HG03521 (cell line): ENCODE data around the gene SPDYE1.
A peak's percentile ranks its signal among the peaks of the same experiment; 100 is the strongest.
"Not testable (repeated sequence)": the region's sequence is repeated elsewhere in the genome, so short reads cannot be mapped to it uniquely, and the experiment has no call there.

ENCODE experiments used
- ATAC-seq: cut with Tn5 transposase; IDR thresholded peaks from one replicate; pipeline ENCODE4 v1.9.1; 2021; ENCODE audit warnings: mild to moderate bottlenecking, moderate library complexity; ENCODE audit not compliant: unreplicated experiment

The SPDYE1 gene

GRCh38 chr7:43990829-43991228 is 6.9 kb upstream of the SPDYE1 start:
- not testable (repeated sequence) for ATAC-seq

- ATAC-seq, result peak; percentile 75
Measured at GRCh38 chr7:43992896-43993295, 4.8 kb upstream of the SPDYE1 start.

GRCh38 chr7:43994681-43995080 is 3.0 kb upstream of the SPDYE1 start:
- not testable (repeated sequence) for ATAC-seq

- ATAC-seq, result not testable (repeated sequence)
Measured at GRCh38 chr7:44012081-44012480, 14.4 kb downstream of the SPDYE1 start.

GRCh38 chr7:44015090-44015489 is 17.4 kb downstream of the SPDYE1 start:
- not testable (repeated sequence) for ATAC-seq

GRCh38 chr7:44018857-44019807 is 21.4 kb downstream of the SPDYE1 start:
- ATAC-seq, result peak; percentile 94

- ATAC-seq, result not testable (repeated sequence)
Measured at GRCh38 chr7:44019825-44020224, 22.1 kb downstream of the SPDYE1 start.

- not testable (repeated sequence) for ATAC-seq
Measured at GRCh38 chr7:44022069-44022468, 24.4 kb downstream of the SPDYE1 start.

- not testable (repeated sequence) for ATAC-seq
Measured at GRCh38 chr7:44022796-44023467, 25.2 kb downstream of the SPDYE1 start.

- ATAC-seq, result not testable (repeated sequence)
Measured at GRCh38 chr7:44029433-44029832, 31.7 kb downstream of the SPDYE1 start.

GRCh38 chr7:44030029-44030428 is 32.3 kb downstream of the SPDYE1 start:
- ATAC-seq, result not testable (repeated sequence)

GRCh38 chr7:44031319-44031718 is 33.6 kb downstream of the SPDYE1 start:
- ATAC-seq, result not testable (repeated sequence)

- ATAC-seq, result not testable (repeated sequence)
Measured at GRCh38 chr7:44032031-44032430, 34.3 kb downstream of the SPDYE1 start.

- not testable (repeated sequence) for ATAC-seq
Measured at GRCh38 chr7:44033971-44034844, 36.5 kb downstream of the SPDYE1 start.

GRCh38 chr7:44036364-44036763 is 38.7 kb downstream of the SPDYE1 start:
- not testable (repeated sequence) for ATAC-seq

- ATAC-seq, result not testable (repeated sequence)
Measured at GRCh38 chr7:44037951-44038350, 40.3 kb downstream of the SPDYE1 start.

- not testable (repeated sequence) for ATAC-seq
Measured at GRCh38 chr7:44038553-44038952, 40.9 kb downstream of the SPDYE1 start.

- ATAC-seq, result peak; percentile 54
Measured at GRCh38 chr7:44038961-44039558, 41.4 kb downstream of the SPDYE1 start.

GRCh38 chr7:44039800-44040492 is 42.2 kb downstream of the SPDYE1 start:
- ATAC-seq, result peak; percentile 1

GRCh38 chr7:44040493-44040891 is 42.8 kb downstream of the SPDYE1 start:
- ATAC-seq, result peak; percentile 35
